A673 (cell line): ENCODE results near the gene CSH1.

Experiments
- EZH2 ChIP-seq: fragments of 200-600 bp; sonication (generic); IDR thresholded peaks from 2 replicates; pipeline ENCODE4 v1.6.1; 2017; ENCODE audit warnings: borderline replicate concordance, low read depth, mild to moderate bottlenecking, mixed read lengths, antibody characterized with exemption, low read length; ENCODE audit not compliant: poor library complexity, severe bottlenecking
- TF ChIP-seq, protein P1 (sequence below): fragments of 300-800, 200-600 bp; sonication (generic); conservative IDR thresholded peaks from 2 replicates; pipeline ENCODE4 v1.5.1; 2017; ENCODE audit warnings: low read depth, mild to moderate bottlenecking, antibody characterized with exemption, low read length, moderate library complexity, mixed read lengths

GRCh38 chr17:63937920-63938319 is 41.5 kb upstream of the CSH1 start:
- TF ChIP-seq, protein P1, sequence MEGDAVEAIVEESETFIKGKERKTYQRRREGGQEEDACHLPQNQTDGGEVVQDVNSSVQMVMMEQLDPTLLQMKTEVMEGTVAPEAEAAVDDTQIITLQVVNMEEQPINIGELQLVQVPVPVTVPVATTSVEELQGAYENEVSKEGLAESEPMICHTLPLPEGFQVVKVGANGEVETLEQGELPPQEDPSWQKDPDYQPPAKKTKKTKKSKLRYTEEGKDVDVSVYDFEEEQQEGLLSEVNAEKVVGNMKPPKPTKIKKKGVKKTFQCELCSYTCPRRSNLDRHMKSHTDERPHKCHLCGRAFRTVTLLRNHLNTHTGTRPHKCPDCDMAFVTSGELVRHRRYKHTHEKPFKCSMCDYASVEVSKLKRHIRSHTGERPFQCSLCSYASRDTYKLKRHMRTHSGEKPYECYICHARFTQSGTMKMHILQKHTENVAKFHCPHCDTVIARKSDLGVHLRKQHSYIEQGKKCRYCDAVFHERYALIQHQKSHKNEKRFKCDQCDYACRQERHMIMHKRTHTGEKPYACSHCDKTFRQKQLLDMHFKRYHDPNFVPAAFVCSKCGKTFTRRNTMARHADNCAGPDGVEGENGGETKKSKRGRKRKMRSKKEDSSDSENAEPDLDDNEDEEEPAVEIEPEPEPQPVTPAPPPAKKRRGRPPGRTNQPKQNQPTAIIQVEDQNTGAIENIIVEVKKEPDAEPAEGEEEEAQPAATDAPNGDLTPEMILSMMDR, result no peak
- no peak for TF ChIP-seq EZH2
